Glutamatergic neuron (in vitro differentiated cells): Measurements from ENCODE around the gene SMG9. TPM values are rescaled to one million over a fixed set of nuclear protein-coding genes. Genes with fewer than 3 reads are reported as not detected.

Experiments
- DNase-seq: peaks from one replicate; pipeline ENCODE4 v3.0.0; 2022
- H3K27ac Mint-ChIP-seq: one replicate; pipeline ENCODE4 v1.8.0; 2020; ENCODE audit warnings: mild to moderate bottlenecking, mixed read lengths, inconsistent platforms; ENCODE audit not compliant: unreplicated experiment
- H3K27me3 Mint-ChIP-seq: one replicate; pipeline ENCODE4 v1.8.0; 2020; ENCODE audit warnings: mild to moderate bottlenecking, moderate library complexity, mixed read lengths, inconsistent platforms; ENCODE audit not compliant: unreplicated experiment
- H3K36me3 Mint-ChIP-seq: one replicate; pipeline ENCODE4 v1.8.0; 2020; ENCODE audit warnings: mild to moderate bottlenecking, mixed read lengths, inconsistent platforms; ENCODE audit not compliant: unreplicated experiment
- H3K4me1 Mint-ChIP-seq: one replicate; pipeline ENCODE4 v1.8.0; 2020; ENCODE audit warnings: mild to moderate bottlenecking, low read depth, mixed read lengths, inconsistent platforms; ENCODE audit not compliant: unreplicated experiment
- H3K4me3 Mint-ChIP-seq: one replicate; pipeline ENCODE4 v1.8.0; 2020; ENCODE audit warnings: mild to moderate bottlenecking, mixed read lengths, inconsistent platforms; ENCODE audit not compliant: unreplicated experiment
- H3K9me3 Mint-ChIP-seq: one replicate; pipeline ENCODE4 v1.8.0; 2020; ENCODE audit warnings: mild to moderate bottlenecking, moderate library complexity, mixed read lengths, inconsistent platforms; ENCODE audit not compliant: unreplicated experiment
- total RNA-seq: library from RNA; stranded (reverse); fragmentation: NEBNext Ultra II Directional; extraction: Animal tissue kit (Norgen Biotek cat#: 25700); gene quantifications from one replicate; pipeline ENCODE4 v1.2.1, GENCODE V29; 2021; ENCODE audit not compliant: unreplicated experiment
- TF ChIP-seq, protein P1 (sequence below): fragments of 200-600 bp; sonication (generic); IDR thresholded peaks from one replicate; pipeline ENCODE4 v1.5.0; 2021; ENCODE audit not compliant: partially characterized antibody, unreplicated experiment

The SMG9 gene
- total RNA-seq, 1 donor from 2014 or later = 34.1 TPM

DNA sequence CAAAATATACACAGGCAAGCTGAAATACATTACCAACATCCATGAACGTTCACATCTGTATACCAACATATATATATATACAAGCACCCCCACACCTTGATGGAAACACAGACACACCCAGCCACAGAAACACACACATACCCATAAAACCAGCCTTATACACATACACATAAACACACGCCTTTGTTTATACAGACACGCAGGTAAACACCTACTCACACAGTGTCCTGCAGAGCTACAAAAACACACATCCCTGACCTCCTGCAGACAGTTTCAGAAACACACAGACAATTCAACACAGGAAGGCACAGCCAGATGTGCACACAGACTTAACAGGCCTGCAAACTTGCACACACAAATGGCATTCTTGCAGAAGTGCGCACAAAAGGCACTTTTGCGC is 60.2 kb downstream of the SMG9 start:
- Mint-ChIP-seq H3K9me3 (peaks cover 7% of the 10 kb centered on the region), H3K36me3 (no peaks in the 10 kb centered on the region), H3K27me3 (peaks cover 3% of the 10 kb centered on the region), H3K4me3 (no peak overlapping the region), H3K27ac (no peak overlapping the region), H3K4me1 (no peaks in the 10 kb centered on the region)
- no peak for DNase-seq
- TF ChIP-seq, protein P1, sequence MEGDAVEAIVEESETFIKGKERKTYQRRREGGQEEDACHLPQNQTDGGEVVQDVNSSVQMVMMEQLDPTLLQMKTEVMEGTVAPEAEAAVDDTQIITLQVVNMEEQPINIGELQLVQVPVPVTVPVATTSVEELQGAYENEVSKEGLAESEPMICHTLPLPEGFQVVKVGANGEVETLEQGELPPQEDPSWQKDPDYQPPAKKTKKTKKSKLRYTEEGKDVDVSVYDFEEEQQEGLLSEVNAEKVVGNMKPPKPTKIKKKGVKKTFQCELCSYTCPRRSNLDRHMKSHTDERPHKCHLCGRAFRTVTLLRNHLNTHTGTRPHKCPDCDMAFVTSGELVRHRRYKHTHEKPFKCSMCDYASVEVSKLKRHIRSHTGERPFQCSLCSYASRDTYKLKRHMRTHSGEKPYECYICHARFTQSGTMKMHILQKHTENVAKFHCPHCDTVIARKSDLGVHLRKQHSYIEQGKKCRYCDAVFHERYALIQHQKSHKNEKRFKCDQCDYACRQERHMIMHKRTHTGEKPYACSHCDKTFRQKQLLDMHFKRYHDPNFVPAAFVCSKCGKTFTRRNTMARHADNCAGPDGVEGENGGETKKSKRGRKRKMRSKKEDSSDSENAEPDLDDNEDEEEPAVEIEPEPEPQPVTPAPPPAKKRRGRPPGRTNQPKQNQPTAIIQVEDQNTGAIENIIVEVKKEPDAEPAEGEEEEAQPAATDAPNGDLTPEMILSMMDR = no peak

DNA sequence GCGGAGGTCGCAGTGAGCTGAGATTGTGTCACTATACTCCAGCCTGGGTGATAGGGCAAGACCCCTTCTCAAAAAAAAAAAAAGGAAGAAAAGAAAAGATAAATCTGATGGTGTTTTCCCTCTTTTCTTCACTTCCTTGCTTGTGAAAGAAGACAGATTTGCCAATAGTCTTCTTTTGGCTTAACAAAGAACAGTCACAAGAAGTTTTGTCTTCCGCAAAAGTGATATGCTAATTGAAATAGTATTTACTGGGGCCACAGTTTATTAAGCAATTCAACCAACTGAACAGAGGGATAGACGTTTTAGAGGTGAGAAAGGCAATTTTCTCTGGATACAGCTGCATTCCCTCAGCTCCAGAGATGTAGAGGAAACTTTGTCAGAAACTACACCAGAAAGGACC is 61.9 kb downstream of the SMG9 start:
- Mint-ChIP-seq H3K4me1 (no peaks in the 10 kb centered on the region), H3K27ac (no peak overlapping the region), H3K9me3 (peaks cover 5% of the 10 kb centered on the region), H3K4me3 (no peak overlapping the region), H3K27me3 (no peaks in the 10 kb centered on the region), H3K36me3 (no peaks in the 10 kb centered on the region)
- DNase-seq = no peak
- TF ChIP-seq, protein P1 = no peak

DNA sequence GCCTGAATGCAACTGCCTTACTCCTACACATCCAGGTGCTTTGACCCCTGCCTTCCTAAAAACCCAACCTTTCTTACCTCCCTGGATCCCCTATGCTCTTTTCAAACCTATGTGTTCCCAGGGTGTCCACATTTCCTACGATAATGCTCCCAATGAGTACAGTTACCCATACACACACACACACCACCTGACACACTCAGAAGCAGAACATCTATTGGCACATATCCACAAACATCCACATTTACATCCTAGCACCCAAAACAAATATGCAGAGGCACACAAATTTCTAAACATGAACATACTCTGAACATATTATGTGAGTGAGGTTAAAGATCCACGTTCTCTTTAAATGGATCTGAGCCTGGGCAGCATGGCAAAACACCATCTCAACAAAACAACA is 62.4 kb downstream of the SMG9 start:
- Mint-ChIP-seq H3K27ac (no peak overlapping the region), H3K4me3 (no peak overlapping the region), H3K27me3 (no peaks in the 10 kb centered on the region), H3K9me3 (peaks cover 5% of the 10 kb centered on the region), H3K36me3 (no peaks in the 10 kb centered on the region), H3K4me1 (no peaks in the 10 kb centered on the region)
- no peak for DNase-seq
- TF ChIP-seq, protein P1 = no peak

DNA sequence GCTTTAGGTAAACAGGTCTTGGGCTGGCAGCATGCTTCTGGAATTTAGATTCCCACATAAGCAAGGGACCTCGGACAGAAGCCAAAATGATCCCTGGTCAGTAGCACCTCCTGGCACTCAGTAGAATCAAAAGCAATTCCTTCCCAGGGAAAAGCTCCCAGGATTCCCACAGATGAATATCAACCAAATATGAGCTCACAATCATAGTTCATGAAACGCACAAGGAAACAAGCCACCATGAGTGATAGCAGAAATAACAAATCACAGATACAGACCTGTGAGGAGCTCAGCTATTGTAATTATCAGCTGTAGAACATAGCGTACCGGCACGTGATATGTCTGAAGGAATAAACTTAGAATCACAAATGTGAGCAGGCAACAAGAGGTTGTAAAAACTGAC is 63.0 kb downstream of the SMG9 start:
- no peak for DNase-seq
- H3K27me3 Mint-ChIP-seq = no peaks in the 10 kb centered on the region
- no peaks in the 10 kb centered on the region for H3K36me3 Mint-ChIP-seq
- H3K9me3 Mint-ChIP-seq = peaks cover 9% of the 10 kb centered on the region
- H3K4me1 Mint-ChIP-seq = no peaks in the 10 kb centered on the region
- H3K27ac Mint-ChIP-seq = no peak overlapping the region
- H3K4me3 Mint-ChIP-seq = no peak overlapping the region
- TF ChIP-seq, protein P1 = no peak

DNA sequence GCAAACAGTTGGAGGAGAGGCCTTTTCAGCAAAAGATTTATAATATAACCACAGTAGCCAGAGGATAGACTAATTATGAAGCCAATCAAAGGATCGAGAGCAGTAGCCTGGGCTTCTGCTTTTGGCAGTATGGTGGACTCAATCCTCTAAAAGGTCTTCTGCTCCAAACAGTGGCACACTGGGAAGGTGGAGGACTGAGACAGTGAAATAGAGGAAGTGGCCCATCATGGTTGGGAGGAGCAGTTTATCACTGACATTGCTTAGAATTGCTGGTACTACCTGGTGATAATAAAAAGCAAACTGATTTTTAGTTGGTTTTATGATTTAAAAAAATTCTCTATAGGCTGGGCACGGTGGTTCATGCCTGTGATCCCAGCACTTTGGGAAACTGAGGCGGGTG is 63.9 kb downstream of the SMG9 start:
- Mint-ChIP-seq H3K27me3 (no peaks in the 10 kb centered on the region), H3K4me3 (no peak overlapping the region), H3K4me1 (no peaks in the 10 kb centered on the region), H3K27ac (no peak overlapping the region), H3K9me3 (peaks cover 9% of the 10 kb centered on the region), H3K36me3 (no peaks in the 10 kb centered on the region)
- TF ChIP-seq, protein P1 = no peak
- no peak for DNase-seq
